Thymus (tissue), 11 donors: ENCODE measurements around the gene EDNRA. TPM values are rescaled to one million over a fixed set of nuclear protein-coding genes. Genes with fewer than 3 reads are reported as not detected.

Experiments
- DNase-seq, 9 donors: peaks; one replicate each; pipeline ENCODE4 v3.0.0-alpha.2; 2013; ENCODE audit warnings: low spot score in 9 of 9, low read depth in 6 of 9, missing footprints in 1 of 9
- H3K27ac ChIP-seq, 2 donors: one replicate each; pipeline ENCODE4 v1.5.1; 2013; ENCODE audit warnings: control low read depth in 1 of 2, low read depth in 1 of 2, low read length in 1 of 2, mild to moderate bottlenecking in 1 of 2, moderate library complexity in 1 of 2
- H3K27me3 ChIP-seq, 2 donors: one replicate each; pipeline ENCODE4 v1.5.1; 2013; ENCODE audit warnings: low read length in 1 of 2; ENCODE audit not compliant: control insufficient read depth in 2 of 2, insufficient read depth in 1 of 2
- H3K36me3 ChIP-seq, 2 donors: one replicate each; pipeline ENCODE4 v1.5.1; 2013; ENCODE audit warnings: low read length in 1 of 2, mild to moderate bottlenecking in 1 of 2, moderate library complexity in 1 of 2; ENCODE audit not compliant: control insufficient read depth in 2 of 2, insufficient read depth in 2 of 2
- H3K4me1 ChIP-seq, 2 donors: one replicate each; pipeline ENCODE4 v1.5.1; 2013; ENCODE audit warnings: low read length in 2 of 2; ENCODE audit not compliant: control insufficient read depth in 2 of 2, insufficient read depth in 2 of 2
- H3K4me3 ChIP-seq, 2 donors: one replicate each; pipeline ENCODE4 v1.5.1; 2013; ENCODE audit warnings: low read length in 2 of 2, control low read depth in 1 of 2, mild to moderate bottlenecking in 1 of 2
- H3K9me3 ChIP-seq, 2 donors: one replicate each; pipeline ENCODE4 v1.5.1; 2013; ENCODE audit warnings: low read length in 1 of 2, mild to moderate bottlenecking in 1 of 2; ENCODE audit not compliant: control insufficient read depth in 2 of 2, insufficient read depth in 1 of 2
- WGBS: extraction: QIAGEN DNeasy Blood & Tissue Kit; methylation state at CpG from one replicate; pipeline ENCODE4 v1.1.7; 2013; 5-methylcytosine and 5-hydroxymethylcytosine counted together
- polyA plus RNA-seq: library from polyadenylated mRNA; stranded (reverse); fragments of 200-250 nt; gene quantifications from one replicate; pipeline ENCODE4 v1.2.3, GENCODE V29; 2013
- total RNA-seq: library from RNA; stranded (reverse); fragments of 120-200 nt; gene quantifications from one replicate; pipeline ENCODE4 v1.2.4, GENCODE V29; 2013
- donor health status: healthy.

EDNRA gene
- total and polyA plus RNA-seq, 2 donors: 4.7 to 10.1 TPM

DNA sequence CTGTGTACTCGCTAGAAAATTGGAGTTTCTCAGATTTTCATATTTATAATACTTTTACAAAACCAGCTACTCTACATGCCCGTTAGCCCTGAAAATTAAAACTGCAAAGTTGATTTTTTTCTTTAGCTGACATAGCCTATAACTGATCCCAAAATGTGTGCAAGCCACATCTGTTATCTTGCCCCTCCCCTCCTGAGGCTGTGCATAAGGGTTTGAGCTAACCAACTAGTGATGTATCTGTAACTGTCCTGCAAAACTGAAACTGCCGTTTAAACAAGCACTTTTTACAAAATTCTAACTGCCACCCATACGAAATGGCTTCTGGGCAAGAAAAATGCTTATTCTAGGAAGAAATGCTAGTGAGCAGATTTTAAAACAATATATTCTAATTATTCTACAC is 59.1 kb downstream of the EDNRA start:
- WGBS: 82% methylated on average over 4 of the region's 4 CpGs
- Histone ChIP-seq H3K4me1 (no peaks in the 10 kb centered on the region), H3K36me3 (no peaks in the 10 kb centered on the region), H3K27me3 (no peaks in the 10 kb centered on the region), H3K27ac (no peak overlapping the region), H3K9me3 (no peaks in the 10 kb centered on the region), H3K4me3 (no peak overlapping the region)
- DNase-seq: no peak

DNA sequence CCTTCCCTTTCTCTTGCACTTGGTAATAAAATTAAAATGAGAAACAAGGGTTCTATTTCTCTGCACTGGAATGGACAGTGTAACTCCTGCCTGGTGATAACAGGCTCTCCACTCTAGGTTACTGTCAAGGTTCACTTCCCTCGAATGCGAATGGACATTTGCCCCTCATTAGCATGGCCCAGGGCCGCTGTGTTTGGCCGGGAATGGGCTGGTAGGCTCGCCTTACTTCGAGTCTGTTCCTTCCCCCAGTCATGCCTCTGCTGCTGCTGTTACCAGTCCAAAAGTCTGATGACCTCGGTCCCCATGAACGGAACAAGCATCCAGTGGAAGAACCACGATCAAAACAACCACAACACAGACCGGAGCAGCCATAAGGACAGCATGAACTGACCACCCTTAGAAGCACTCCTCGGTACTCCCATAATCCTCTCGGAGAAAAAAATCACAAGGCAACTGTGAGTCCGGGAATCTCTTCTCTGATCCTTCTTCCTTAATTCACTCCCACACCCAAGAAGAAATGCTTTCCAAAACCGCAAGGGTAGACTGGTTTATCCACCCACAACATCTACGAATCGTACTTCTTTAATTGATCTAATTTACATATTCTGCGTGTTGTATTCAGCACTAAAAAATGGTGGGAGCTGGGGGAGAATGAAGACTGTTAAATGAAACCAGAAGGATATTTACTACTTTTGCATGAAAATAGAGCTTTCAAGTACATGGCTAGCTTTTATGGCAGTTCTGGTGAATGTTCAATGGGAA is 61.5 kb downstream of the EDNRA start:
- 94% methylated on average over 17 of the region's 17 CpGs for WGBS
- Histone ChIP-seq H3K27ac (no peak overlapping the region), H3K9me3 (no peaks in the 10 kb centered on the region), H3K36me3 (no peaks in the 10 kb centered on the region), H3K4me3 (no peak overlapping the region), H3K27me3 (no peaks in the 10 kb centered on the region), H3K4me1 (no peaks in the 10 kb centered on the region)
- no peak for DNase-seq

DNA sequence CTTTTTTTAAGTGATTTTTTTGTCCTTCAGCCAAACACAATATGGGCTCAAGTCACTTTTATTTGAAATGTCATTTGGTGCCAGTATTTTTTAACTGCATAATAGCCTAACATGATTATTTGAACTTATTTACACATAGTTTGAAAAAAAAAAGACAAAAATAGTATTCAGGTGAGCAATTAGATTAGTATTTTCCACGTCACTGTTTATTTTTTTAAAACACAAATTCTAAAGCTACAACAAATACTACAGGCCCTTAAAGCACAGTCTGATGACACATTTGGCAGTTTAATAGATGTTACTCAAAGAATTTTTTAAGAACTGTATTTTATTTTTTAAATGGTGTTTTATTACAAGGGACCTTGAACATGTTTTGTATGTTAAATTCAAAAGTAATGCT is 62.1 kb downstream of the EDNRA start:
- no peak for DNase-seq
- Histone ChIP-seq H3K27me3 (no peaks in the 10 kb centered on the region), H3K9me3 (no peaks in the 10 kb centered on the region), H3K36me3 (no peaks in the 10 kb centered on the region), H3K4me1 (no peaks in the 10 kb centered on the region), H3K4me3 (no peak overlapping the region), H3K27ac (no peak overlapping the region)
- 91% methylated on average over 1 of the region's 1 CpG for WGBS

DNA sequence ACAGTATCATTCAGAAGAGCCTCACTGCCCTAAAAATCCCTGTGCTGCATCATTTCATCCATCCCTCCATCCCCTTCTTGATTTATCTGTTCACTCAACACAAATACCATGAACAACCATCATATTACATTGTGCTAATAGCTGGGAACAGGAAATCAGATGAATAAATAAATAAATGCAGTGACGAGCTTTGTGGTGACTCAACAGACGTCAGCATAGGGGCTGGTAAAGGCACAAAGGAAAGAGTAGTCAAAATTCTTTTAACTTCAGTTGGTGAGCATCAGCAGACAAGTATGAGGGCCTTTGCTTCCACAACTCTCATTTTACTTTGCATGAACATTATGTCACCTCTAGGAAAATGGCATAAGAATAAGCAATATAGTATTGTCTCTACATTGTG is 65.5 kb downstream of the EDNRA start:
- no peak overlapping the region for H3K27ac ChIP-seq
- WGBS: 79% methylated on average over 2 of the region's 2 CpGs
- no peak for DNase-seq
- H3K4me3 ChIP-seq: no peak overlapping the region
- no peaks in the 10 kb centered on the region for H3K9me3 ChIP-seq
- H3K27me3 ChIP-seq: no peaks in the 10 kb centered on the region
- H3K4me1 ChIP-seq: no peaks in the 10 kb centered on the region
- H3K36me3 ChIP-seq: no peaks in the 10 kb centered on the region

DNA sequence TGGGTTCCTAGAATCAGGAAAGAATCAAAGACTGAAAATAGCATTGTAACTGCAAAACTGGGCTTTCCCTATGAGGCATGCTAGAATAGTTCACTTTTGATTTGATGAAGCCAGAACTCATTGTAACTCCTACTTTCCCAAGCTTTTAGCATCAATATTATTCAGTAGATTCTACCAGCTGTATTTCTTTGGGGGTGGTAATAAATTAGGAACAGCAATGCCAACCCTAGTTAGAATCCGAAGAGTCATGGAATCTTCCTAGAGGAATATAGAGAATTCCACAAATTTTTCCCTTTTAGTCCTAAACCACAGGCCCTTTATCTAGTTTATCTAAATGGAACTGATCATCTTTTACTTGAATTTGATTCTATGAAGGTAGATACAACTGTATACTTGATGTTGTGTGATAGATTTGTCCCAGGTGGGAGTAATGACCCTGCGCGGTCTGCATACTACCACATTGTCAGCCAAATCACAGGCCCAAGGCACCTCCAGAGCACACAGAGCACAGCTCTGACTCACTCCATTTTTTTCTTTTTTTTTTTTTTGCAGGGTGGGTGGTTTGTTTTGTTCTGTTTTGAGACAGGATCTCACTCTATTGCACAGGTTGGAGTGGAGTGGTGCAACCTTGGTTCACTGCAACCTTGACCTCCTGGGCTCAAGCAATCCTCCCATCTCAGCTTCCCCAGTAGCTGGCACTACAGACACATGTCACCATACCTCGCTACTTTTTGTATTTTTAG is 66.6 kb downstream of the EDNRA start:
- WGBS: 92% methylated on average over 4 of the region's 4 CpGs
- Histone ChIP-seq H3K27me3 (no peaks in the 10 kb centered on the region), H3K4me1 (no peaks in the 10 kb centered on the region), H3K4me3 (no peak overlapping the region), H3K27ac (no peak overlapping the region), H3K9me3 (no peaks in the 10 kb centered on the region), H3K36me3 (no peaks in the 10 kb centered on the region)
- no peak for DNase-seq

DNA sequence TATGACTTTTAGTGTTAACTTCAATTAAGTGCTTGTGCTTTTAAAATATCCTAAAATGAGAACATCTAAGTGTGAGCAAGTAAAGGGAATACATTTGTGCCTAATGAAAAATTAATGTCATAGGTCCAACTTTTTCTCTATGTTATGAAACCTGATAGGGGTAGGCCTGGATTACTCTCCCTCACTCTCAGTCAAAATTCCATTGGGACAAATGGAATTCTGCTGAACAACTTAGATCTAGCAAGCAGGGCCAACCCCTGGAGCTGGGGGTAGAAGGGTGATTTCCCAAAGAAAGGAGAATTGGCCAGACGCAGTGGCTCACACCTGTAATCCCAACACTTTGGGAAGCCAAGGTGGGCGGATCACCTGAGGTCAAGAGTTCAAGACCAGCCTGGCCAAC is 67.4 kb downstream of the EDNRA start:
- DNase-seq: no peak
- no peaks in the 10 kb centered on the region for H3K4me1 ChIP-seq
- H3K27ac ChIP-seq: no peak overlapping the region
- 98% methylated on average over 2 of the region's 2 CpGs for WGBS
- H3K4me3 ChIP-seq: no peak overlapping the region
- H3K27me3 ChIP-seq: no peaks in the 10 kb centered on the region
- no peaks in the 10 kb centered on the region for H3K36me3 ChIP-seq
- H3K9me3 ChIP-seq: no peaks in the 10 kb centered on the region

DNA sequence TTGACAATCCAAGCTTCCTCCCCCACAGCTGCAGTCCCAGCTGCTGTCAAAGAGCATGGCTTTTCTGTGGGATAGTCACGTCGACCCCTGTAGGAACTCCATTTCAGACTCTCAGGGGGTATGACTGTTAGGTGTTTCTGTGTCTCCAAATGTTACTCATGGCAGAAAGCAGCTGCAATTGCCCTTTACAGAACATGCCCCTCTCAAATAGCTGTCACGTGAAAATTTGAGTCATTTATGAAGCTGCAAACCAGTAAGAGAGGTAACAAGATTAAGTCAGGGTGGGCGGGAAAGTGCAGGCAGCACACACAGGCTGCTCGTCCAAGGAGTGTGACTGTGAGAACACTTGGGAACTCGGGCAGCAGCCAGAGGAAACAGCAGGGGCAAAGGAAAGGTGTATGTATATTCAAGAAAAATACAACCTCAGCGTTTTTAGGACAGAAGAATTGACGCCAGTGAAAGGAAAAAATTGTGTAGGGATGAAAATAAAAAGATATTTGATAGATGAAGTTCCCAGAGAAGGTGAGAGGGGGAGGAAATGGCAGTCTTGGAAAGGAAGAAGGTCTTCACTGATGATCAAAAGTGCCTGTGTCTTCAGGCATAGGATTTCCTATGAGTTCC is 69.8 kb downstream of the EDNRA start:
- WGBS: 78% methylated on average over 8 of the region's 8 CpGs
- H3K27me3 ChIP-seq: no peaks in the 10 kb centered on the region
- H3K4me3 ChIP-seq: no peak overlapping the region
- no peaks in the 10 kb centered on the region for H3K36me3 ChIP-seq
- H3K9me3 ChIP-seq: peaks cover 0 to 3% of the 10 kb centered on the region in 2 donors
- no peaks in the 10 kb centered on the region for H3K4me1 ChIP-seq
- no peak for DNase-seq
- H3K27ac ChIP-seq: no peak overlapping the region

DNA sequence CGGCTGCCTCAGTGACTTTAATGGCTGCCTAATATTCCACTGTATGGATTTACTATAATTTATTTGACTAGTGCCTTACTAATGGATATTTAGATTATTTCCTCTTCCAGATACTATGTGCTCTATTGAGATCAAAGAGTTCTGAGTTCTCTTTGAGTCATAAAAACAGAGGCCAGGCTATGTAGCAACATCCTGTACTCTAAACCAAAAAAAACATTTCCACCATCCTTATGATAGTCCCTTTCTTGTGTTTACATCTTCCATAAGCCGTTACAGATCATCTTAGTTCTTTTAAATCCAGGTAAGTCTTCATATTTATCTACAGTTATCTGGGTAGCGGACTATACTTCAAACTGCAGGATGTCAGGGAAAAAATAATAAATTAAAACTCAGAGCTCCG is 79.7 kb downstream of the EDNRA start:
- no peaks in the 10 kb centered on the region for H3K4me1 ChIP-seq
- no peaks in the 10 kb centered on the region for H3K27me3 ChIP-seq
- H3K9me3 ChIP-seq: no peaks in the 10 kb centered on the region
- no peak overlapping the region for H3K27ac ChIP-seq
- H3K4me3 ChIP-seq: no peak overlapping the region
- DNase-seq: no peak
- no peaks in the 10 kb centered on the region for H3K36me3 ChIP-seq
- 95% methylated on average over 4 of the region's 4 CpGs for WGBS

DNA sequence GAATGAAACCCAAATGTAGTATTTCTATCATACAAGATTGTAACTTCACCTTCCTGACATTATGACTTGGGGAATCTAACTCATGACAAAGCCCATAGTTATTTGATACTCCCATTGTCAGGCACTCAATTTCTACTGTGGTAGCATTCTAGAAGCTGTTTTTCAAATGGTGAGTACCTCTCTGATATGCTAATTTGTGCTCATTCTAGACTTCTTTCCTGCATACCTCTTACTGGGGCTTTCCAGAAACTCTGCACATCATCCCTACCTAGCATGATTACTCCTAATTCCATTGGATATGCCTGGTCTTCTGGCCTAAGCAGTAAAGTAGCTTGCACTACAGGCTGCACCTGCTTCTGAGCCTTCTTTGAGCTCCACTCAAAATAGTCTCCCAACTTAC is 85.9 kb downstream of the EDNRA start:
- H3K4me3 ChIP-seq: no peak overlapping the region
- no peaks in the 10 kb centered on the region for H3K36me3 ChIP-seq
- H3K4me1 ChIP-seq: no peaks in the 10 kb centered on the region
- H3K9me3 ChIP-seq: no peaks in the 10 kb centered on the region
- no peak overlapping the region for H3K27ac ChIP-seq
- H3K27me3 ChIP-seq: no peaks in the 10 kb centered on the region
- DNase-seq: no peak
